Mammary epithelial cell (primary cell): ENCODE data around the gene FCRL2.

Source experiments
- CTCF ChIP-seq, 2 donors: IDR thresholded peaks in 1 of 2; conservative IDR thresholded peaks in 1 of 2; 2 replicates each; pipeline ENCODE4 v1.5.1; 2011 to 2012; ENCODE audit warnings: inconsistent platforms in 2 of 2, low read length in 2 of 2, mild to moderate bottlenecking in 2 of 2, control low read depth in 1 of 2, low read depth in 1 of 2; ENCODE audit not compliant: insufficient read depth in 1 of 2; ENCODE audit errors: extremely low read depth in 1 of 2
- EZH2 ChIP-seq: IDR thresholded peaks from 2 replicates; pipeline ENCODE4 v1.6.1; 2012; ENCODE audit warnings: low read length, inconsistent platforms, borderline replicate concordance

- TF ChIP-seq EZH2 (no peak), CTCF (conservative IDR thresholded peaks at IDR 0.05 in 1 of 2, IDR thresholded peaks at IDR 0.05 in 1 of 2; ENCODE audit: extremely low read depth in 1 of 2, insufficient read depth in 1 of 2, low read depth in 1 of 2, low read length in 2 of 2) (no peak)
Measured at GRCh38 chr1:157771661-157772425, 5.1 kb downstream of the FCRL2 start.
